Measurements from ENCODE around the gene PNMA8C. TPM values are rescaled to one million over a fixed set of nuclear protein-coding genes. Genes with fewer than 3 reads are reported as not detected.

Gene PNMA8C
- total RNA-seq, 2 experiments from 2014 or later = not detected

Other genes starting within 250 kb of the PNMA8C start
- not detected for gene IGFL1, start 199.2 kb downstream of the PNMA8C start, total RNA-seq
- gene HIF3A, start 131.9 kb downstream of the PNMA8C start, total RNA-seq = not detected
- 10 to 100 TPM; 84.6 to 85.1 TPM for gene PPP5C, start 81.8 kb downstream of the PNMA8C start, total RNA-seq
- not detected for gene CCDC8, start 15.4 kb downstream of the PNMA8C start, total RNA-seq
- gene PNMA8A, start 42.6 kb upstream of the PNMA8C start, total RNA-seq = not detected
- under 1 TPM; 0.05 TPM for gene PNMA8B, start 66.9 kb upstream of the PNMA8C start, total RNA-seq
- 100 to 1,000 TPM; 446 to 465 TPM for gene CALM3, start 172.4 kb upstream of the PNMA8C start, total RNA-seq
- gene PTGIR, start 196.2 kb upstream of the PNMA8C start, total RNA-seq = 1 to 10 TPM; 5.3 to 5.6 TPM
- gene GNG8, start 207.3 kb upstream of the PNMA8C start, total RNA-seq = 1 to 10 TPM; 3.1 to 3.4 TPM
- gene DACT3, start 232.2 kb upstream of the PNMA8C start, total RNA-seq = under 1 TPM; 0.15 to 0.20 TPM